Measurements from ENCODE around the gene LRP1B.

DNA sequence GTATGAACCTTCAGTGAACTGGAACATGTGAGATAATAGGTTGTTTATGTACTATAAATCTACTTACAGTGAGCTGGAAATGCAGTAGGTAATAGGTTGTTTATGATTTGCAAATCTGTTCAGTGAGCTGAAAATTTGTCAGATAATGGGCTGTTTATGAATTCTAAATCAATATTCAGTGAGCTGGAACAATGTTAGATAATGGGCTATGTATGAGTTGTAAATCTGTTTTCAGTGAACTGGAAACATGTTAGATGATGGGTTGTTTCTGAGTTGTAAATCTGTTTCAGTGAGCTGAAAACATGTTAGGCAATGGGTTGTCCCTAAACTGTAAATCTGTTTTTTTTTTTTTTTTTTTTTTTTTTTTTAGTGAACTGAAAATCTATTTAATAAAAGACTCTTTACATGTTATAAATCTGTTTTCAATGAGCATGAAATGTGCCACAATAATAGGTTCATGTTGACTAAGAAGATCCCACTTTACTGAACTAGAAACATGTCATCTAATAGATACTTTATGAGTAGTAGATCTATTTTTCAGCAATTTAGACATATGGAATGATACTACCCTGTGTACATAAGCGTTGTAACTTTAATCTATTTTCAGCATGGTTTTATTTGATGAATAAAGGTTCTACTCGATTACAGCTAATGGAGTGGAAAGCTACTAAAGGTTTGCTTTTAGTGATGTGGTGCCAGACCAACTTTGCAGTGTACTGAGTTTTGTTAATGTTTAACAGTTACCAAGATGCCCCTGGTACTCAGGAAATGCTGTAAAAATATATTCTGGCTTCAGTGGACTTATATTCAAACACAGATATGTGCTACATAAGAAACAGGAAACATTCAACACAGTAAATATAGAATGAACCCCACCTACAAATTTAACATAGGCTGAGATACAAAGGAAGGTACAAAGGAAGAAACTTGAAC lies 1471.8 kb downstream of the LRP1B start:
- TF ChIP-seq, protein P1, sequence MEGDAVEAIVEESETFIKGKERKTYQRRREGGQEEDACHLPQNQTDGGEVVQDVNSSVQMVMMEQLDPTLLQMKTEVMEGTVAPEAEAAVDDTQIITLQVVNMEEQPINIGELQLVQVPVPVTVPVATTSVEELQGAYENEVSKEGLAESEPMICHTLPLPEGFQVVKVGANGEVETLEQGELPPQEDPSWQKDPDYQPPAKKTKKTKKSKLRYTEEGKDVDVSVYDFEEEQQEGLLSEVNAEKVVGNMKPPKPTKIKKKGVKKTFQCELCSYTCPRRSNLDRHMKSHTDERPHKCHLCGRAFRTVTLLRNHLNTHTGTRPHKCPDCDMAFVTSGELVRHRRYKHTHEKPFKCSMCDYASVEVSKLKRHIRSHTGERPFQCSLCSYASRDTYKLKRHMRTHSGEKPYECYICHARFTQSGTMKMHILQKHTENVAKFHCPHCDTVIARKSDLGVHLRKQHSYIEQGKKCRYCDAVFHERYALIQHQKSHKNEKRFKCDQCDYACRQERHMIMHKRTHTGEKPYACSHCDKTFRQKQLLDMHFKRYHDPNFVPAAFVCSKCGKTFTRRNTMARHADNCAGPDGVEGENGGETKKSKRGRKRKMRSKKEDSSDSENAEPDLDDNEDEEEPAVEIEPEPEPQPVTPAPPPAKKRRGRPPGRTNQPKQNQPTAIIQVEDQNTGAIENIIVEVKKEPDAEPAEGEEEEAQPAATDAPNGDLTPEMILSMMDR (IDR thresholded peaks at IDR 0.05) = no peak
- no peak for TF ChIP-seq POLR2A (IDR thresholded peaks at IDR 0.05)

Measured in right lobe of liver (tissue), 4 donors.